Lung microvascular endothelial cell (primary cell): ENCODE data around the gene PPP2R3A. TPM values are rescaled to one million over a fixed set of nuclear protein-coding genes. Genes with fewer than 3 reads are reported as not detected.
"Not testable (repeated sequence)": the region's sequence is repeated elsewhere in the genome, so short reads cannot be mapped to it uniquely, and the experiment has no call there.

ENCODE experiments used
- DNase-seq, 2 donors: peaks; one replicate each; pipeline versions ENCODE4 v3.0.0 to v3.0.0-alpha.2; 2010; ENCODE audit warnings: low read depth in 2 of 2
- total RNA-seq: library from RNA; depleted of rRNA; stranded (reverse); fragments of >200 nt; gene quantifications from 2 replicates; pipeline ENCODE4 v1.2.1, GENCODE V29; 2014

The PPP2R3A gene
- total RNA-seq, 1 donor from 2014 or later: 3.2 TPM

DNA sequence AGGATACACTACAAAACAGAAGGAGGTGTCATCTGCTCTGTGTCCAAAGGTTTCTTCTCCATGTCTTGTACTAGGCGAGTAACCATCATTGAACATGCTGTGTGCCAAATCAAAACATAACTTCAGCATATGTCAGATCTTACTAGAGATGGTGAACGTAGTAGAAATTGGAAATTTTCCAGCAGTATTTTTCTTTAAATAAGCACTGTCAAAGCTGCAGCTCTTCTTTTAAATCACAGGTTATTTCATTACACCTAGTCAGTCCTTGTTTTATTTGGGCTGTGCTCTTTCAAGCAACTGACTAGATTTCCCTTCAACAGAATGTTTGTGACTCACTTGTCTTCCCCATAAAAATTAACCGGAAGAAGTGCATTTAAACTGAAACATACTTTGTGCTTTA is 184.1 kb downstream of the PPP2R3A start:
- DNase-seq: peak in 1 of 2 donors; percentile 36

DNA sequence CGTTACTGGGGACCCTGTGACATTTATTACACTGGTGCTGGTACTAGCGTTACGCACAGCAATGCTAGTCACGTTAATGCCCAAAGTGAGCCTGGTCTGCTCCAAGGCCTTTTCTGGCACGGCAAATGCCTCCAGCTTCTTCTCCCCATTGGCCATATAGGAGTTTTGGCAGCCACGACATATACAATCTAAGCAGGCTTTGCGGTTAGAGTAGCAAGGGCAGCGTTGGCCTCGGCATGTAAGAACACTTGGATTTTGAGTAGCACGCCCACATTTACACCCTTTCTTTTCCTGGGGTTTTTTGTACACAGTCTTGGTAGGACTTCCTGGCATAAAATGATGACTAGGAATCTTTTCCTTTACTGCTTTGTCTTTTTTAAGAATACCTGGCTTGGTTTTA is 185.7 kb downstream of the PPP2R3A start:
- DNase-seq: no peak

DNA sequence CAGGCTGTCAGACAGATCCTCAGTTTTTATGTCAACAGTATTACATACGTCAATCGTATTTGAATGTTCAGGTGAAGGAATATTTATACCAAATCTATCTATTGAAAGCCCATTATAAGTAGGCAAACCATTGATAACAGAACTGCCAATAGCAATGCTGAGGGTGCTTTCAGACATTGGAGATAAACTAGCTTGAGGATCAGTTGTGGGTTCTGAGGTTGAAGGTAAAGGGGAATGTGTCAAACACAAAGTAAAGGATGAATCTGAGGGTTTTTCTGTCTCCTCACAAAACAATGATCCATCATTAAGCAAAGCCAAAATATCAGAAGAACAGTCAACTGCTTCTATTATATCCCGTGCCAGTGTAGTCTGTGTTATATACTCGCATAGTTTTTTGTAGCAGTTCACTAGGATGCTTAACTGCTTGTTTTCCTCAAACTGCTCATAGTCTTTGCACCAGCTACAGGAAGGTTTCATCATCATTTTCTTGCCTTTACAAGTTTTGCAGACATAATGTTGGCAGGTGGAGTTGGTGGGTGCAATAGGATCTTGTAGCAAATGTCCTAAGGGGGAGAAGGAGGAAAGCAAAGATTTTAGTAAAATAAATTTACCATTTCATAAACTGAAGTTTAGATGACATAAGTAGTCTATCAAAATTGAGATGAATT is 186.8 kb downstream of the PPP2R3A start:
- DNase-seq: no peak

DNA sequence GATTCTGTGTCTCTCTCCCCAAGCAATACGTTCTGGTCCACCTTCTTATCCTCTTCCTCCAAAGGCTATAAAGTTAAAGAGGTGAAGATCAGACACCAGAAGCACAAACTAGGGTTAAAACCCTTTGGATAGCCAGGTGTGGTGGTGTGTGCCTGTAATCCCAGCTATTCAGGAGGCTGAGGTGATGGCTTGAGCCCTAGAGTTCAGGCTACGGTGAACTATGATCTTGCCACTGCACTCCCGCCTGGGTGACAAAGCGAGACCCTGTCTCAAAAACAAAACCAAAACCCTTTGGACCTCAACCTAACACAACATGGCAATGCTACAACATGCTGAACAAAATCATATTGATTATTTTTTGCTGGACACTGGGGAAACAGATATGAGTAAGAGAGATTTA is 187.4 kb downstream of the PPP2R3A start:
- DNase-seq: no peak

DNA sequence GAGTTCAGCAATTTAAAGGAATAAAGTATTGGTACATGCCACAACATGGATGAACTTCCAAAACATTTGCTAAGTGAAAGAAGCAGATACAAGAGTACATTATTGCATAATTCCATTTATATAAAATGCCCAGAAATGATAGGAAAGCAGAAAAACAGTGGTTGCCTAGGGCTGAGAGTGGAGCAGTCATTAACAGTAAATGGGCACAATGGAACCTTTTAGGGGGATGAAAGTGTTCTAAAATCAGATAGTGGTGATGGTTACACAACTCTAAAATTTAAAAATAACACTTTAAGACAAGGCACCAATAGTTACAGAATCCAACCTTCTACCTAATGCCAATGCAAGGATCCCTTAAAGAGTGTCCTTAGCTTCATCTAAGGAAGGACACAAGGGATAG is 196.0 kb downstream of the PPP2R3A start:
- no peak for DNase-seq

DNA sequence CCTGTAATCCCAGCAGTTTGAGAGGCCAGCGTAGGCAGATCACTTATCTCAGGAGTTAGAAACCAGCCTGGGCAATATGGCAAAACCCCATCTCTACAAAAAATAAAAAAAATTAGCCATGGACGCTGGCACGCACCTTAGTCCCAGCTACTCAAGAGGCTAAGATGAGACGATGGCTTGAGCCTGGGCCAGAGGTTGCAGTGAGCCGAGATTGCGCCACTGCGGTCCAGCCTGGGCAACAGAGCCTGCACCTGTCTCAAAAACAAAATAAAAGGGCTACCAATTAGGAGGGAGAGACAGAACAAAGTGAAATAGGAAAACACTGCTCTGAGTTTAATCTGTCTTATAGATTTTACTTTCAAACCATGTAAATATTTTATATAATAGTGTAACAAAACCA is 196.8 kb downstream of the PPP2R3A start:
- no peak for DNase-seq

DNA sequence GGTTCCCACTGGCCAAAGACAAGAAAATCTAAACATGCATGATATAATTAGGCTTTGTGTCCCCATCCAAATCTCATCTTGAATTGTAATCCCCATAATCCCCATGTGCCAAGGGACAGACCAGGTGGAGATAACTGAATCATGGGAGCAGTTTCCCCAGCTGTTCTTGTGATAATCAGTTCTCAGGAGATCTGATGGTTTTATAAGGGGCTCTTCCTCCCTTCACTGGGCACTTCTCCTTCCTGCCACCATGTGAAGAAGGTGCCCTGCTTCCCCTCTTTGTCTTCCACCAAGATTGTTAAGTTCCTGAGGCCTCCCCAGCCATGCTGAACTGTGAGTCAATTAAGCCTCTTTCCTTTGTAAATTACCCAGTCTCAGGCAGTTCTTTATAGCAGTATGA is 198.1 kb downstream of the PPP2R3A start:
- peak in 1 of 2 donors; percentile 37 for DNase-seq

DNA sequence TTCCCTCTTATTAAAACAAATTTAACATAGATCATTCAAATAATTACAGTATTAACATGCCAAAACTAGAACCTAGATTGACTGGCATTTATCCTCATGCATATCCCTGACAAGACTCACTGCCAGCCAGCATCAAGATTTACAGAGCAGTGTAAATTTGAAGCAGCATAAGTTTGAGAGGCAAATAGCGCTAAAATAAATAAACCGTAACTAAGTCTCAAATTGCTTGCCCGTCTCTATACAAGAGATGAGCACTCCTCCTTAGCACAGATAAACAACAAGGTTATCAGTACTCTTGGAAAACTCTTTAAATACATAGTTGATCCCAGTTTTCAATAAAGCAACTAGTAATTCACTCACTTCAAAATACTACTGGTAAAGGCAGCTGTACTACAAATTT is 201.0 kb downstream of the PPP2R3A start:
- no peak for DNase-seq

DNA sequence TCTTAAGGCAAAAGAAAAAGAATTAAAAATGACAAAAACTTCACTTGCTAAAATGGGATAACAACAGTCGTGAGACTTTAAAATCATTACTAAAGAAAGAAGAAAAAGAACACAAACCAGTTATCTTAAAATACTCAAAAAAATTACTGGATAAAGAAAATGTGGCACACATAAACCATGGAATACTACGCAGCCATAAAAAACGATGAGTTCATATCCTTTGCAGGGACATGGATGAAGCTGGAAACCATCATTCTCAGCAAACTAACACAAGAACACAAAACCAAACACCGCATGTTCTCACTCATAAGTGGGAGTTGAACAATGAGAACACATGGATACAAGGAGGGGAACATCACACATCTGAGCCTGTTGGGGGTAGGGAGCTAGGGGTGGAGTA is 202.7 kb downstream of the PPP2R3A start:
- DNase-seq: not testable (repeated sequence)

DNA sequence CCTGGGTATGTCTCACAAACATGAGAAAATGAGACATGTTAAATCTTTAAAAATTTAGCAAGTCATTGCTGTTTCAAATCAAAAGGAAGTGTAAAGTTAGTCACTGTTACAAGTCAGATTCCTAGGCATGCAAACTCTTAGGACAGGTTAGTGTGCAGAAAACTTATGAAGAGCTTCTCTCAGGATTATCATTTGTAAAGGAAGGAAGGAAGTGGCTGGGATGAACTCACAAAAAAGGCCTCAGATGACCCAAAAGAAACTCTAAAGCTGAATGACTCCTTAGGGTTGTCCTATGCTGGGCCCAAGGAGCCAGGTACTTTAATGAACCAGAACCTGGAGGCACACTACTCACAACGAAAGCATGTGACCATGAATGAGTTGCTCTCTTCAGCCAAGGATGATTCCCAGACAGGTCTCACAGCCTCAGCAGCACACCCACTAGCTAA is 205.6 kb downstream of the PPP2R3A start:
- peak in 1 of 2 donors; percentile 57 for DNase-seq

DNA sequence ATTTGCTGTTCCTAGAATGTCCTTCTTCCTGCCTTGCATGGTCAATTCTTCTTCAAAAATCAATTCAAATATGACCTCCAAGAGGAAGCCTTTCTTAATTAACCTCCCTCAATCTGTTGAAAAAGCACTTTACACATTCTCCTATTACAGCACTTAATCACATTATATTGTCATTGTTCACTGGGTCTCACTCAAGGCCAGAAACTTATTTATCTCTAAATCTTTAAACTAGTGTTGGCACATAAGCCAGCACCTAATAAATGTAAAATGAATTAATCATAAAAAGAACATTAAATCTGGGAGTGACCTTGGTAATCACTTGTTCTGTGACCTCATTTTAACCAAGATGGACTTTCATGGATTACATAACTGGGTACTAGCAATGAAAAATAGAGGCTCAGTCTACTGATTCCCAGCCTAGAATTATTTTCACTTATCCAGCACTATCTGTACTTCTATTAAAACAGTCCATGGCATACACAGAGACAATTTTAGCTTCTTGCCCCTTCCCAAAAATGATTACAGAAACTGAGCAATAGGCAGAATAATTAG is 208.5 kb downstream of the PPP2R3A start:
- no peak for DNase-seq

DNA sequence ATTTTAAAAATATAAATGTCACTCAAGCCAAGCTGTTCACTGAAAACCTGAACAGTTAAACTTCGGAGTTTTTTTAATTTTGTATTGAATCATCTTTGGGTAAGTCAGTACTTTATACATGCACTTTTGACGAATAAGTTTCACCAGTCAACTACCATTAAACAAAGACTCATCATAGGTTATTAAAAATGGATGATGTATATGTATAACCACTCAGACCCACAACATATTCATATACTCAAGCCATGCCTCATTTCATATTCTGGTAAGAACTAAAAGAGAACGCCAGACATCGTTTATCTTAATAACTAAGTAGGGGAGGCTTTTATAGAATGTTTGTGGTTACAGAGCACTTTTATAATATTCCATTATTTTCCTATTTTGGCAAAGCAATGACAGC is 212.3 kb downstream of the PPP2R3A start:
- DNase-seq: no peak

DNA sequence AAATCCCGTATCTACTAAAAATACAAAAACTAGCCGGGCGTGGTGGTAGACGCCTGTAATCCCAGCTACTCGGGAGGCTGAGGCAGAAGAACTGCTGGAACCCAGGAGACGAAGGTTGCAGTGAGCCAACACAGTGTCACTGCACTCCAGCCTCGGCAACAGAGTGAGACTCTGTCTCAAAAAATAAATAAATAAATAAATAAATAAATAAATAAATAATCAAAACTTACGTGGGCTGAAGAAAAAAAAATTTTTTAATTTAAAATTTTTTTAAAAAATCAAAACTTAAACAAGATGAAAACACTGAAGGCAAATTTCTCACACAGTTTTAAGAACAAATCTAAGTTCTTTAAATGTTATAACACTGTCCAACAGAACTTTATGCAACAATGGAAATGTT is 216.2 kb downstream of the PPP2R3A start:
- DNase-seq: no peak

DNA sequence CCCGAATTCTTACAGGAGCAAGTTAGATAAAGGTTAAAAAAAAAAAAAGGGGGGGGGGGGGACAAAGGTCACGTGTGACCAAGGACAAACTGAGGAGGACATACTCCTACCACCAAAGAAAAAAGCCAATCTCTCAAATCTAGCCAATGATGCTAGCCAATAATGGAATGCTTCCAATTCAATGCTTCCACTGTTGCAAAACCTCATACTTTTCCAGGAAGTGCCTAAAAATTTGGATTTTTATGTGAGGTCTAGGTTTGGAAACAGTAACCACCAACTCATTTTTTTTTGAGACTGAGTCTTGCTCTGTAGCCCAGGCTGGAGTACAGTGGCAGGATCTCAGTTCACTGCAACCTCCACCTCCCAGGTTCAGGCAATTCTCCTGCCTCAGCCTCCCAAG is 219.2 kb downstream of the PPP2R3A start:
- DNase-seq: no peak

DNA sequence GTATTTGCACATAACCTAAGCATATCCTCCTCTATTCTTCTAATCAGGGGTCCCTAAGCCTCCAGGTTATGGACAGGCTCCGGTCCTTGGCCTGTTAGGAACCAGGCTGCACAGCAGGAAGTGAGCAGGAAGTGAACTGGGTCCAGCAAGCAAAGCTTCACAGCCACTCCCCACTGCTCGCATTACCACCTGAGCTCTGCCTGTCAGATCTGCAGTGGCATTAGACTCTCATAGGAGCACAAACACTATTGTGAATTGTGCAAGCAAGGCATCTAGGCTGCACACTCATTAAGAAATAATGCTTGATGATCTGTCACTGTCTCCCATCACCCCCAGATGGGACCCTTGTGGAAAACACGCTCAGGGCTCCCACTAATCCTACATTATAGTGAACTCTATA is 220.8 kb downstream of the PPP2R3A start:
- peak; percentile 19 to 20 for DNase-seq

DNA sequence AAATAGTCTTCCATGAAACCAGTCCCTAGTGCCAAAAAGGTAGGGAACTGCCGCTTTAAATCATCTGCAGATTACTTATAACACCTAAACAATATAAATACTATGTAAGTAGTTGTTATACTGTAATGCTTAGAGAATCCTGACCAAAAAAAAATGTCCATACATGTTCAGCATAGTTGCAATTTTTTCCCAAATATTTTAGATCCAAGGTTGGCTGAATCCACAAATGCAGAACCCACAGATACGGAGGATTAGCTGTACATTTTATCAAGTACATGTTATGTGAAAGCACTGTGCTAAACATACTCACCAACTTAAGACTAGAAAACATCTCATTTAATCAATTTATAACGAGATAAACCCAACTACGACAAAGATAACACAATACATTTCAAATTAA is 221.3 kb downstream of the PPP2R3A start:
- DNase-seq: no peak

DNA sequence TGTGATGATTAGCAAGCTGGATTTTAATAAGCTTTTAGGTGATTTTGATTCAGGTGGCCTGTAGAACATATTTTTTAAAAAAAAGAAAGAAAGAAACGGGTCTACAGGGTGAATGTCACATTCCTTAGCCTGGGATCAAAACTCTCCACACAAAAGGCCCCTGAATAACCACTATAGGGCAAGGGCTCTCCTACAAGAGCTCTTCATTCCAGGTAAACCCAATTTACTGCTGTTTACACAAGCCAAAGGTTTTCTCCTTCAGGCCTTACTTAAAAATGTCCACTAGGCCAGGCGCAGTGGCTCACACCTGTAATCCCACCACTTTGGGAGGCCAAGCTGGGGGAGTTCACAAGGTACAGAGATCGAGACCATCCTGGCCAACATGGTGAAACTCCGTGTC is 222.3 kb downstream of the PPP2R3A start:
- DNase-seq: no peak

DNA sequence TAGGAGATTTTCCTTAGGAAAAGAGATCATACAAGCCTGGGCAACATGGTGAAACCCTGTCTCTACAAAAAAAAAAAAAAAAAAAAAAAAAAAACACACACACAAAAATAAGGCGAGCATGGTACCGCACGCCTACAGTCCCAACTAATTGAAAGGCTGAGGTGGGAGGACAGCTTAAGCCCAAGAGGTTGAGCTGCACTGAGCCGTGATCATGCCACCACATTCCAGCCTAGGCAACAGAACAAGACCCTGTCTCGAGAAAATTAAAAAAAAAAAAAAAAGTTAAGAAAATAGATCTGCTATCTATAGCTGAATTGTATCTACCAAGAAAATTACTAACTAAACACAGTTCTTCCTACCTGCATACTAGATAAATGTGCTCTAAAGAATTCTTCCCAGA is 223.5 kb downstream of the PPP2R3A start:
- no peak for DNase-seq

DNA sequence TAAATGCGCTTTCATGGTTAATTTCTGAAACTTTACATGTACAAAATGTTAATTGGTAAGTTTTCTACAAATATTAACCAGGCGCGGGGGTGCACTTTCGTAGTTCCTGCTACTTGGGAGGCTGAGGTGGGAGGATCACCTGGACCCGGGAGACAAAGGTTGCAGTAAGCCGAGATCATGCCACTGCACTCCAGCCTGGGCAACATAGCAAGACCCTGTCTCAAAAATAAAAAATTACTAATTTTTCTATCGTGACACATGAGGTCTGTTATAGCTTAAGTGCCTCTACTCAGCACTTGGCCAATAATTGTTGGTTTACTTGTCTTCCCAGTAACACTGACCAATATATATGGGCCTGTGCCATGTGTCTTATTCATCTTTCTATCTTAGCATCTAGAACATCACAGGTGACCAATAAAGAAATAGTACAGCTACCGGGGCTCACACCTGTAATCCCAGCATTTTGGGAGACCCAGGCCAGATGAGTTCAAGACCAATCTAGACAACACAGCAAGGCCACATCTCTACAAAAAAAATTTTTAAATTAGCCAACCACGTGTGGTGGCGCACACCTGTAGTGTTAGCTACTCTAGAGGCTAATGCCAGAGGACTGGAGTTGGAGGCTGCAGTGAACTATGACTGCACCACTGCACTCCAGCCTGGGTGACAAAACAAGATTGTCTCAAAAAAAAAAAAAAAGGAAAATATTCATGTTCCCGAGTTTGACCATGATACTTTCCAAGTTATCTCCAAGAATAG is 224.5 kb downstream of the PPP2R3A start:
- no peak for DNase-seq

DNA sequence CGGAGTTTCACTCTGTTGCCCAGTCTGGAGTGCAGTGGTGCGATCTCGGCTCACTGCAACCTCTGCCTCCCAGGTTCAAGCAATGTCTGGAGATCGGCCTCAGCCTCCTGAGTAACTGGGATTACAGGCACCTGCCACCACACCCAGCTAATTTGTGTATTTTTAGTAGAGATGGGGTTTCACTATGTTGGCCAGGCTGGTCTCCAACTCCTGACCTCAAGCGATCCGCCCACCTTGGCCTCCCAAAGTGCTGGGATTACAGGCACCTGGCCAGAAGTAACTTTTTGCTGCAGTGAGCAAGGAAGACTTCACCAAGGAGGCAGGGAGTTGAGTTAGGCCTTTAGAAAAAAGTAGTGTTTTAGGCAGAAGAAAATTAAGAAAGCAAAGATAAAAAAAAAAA is 226.7 kb downstream of the PPP2R3A start:
- DNase-seq: not testable (repeated sequence)

DNA sequence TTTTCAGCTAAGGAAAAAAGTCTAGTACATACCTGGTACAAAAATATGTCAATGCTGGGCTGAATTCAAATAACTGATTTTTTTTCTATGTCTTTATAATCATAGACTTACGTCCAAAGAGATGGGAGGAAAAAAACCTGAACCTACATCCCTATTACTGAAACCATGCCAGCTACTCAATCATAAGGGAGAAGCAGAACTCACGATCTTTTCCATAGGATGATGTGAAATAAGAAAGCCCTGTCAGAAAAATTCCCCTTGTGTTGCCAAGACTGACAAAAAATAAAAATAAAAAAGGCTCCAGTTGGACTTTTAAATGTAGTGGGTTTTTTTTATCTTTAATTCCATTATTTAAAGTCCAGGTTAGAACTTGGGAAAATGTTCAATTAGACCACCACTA is 227.3 kb downstream of the PPP2R3A start:
- no peak for DNase-seq

DNA sequence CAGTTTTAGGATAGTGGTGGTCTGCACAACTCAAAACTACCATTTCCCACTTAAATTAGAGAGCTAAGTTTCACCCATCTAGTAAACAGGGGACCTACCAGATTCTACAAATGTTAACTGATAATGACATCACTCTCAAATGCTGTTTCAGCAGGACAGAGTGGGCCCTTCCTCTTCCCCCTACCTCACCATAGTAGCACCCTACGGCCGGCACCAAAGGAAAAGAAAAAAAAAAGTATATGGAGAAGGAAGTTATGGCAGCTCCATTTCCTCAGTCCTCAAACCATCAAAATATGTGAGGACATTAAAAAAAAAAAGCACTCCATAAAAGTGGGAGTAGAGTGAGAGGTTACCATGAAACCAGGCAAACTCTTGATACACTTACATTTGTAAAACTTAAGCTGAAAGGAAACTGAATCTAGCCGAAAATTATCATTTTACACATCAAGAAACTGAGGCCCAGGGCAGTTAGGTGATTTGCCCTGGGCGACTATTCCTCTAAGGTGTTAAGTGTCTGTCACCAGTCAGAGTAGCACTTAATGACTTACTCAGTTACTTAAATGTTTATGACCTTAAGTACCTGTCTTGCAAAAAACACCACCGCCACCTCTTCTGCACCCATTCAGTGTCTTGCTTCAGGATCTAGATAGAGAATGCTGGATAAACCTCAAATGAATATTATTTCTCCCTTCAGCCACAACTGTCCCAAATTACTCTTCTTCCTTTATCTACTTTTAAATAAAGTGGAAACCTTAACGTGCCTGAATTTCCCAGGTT is 227.9 kb downstream of the PPP2R3A start:
- peak in 1 of 2 donors; percentile 28 for DNase-seq
